GM11168 (cell line): ENCODE data around the gene HLA-DRB1.
"Not testable (repeated sequence)": the region's sequence is repeated elsewhere in the genome, so short reads cannot be mapped to it uniquely, and the experiment has no call there.

Source experiments
- in situ Hi-C: fragments of 300-500 bp; cut with MboI; formaldehyde crosslinking; loops from one replicate; pipeline ENCODE4 v1.12.0; 2022; ENCODE audit warnings: low sequenced_read_pairs; ENCODE audit not compliant: unreplicated experiment

Gene HLA-DRB1

GRCh38 chr6:32566957-32567356, 22.7 kb downstream of the HLA-DRB1 start:
- in situ Hi-C loops, result no loop called here

- in situ Hi-C loops, result no loop called here
Measured at GRCh38 chr6:32565511-32565910, 24.1 kb downstream of the HLA-DRB1 start.

DNA sequence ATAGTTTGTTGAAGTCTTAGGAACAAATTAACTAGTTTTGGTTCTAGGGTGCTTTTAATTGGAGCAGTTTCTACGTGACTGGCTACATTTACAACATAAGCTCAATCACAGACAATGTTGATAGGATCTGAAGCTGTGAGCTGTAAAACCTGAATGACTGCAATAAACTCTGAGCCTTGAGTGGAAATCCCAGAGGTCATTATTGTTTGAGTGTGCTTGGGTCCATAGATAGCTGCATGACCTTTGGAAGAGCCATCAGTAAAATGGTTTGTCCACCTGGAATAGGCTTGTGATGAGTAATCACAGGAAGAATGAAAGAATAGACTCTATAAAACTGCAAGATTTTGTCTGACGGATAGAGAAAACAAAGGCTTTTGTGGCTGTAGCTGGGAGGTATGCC, 26.7 kb downstream of the HLA-DRB1 start:
- in situ Hi-C loops, result no loop called here

DNA sequence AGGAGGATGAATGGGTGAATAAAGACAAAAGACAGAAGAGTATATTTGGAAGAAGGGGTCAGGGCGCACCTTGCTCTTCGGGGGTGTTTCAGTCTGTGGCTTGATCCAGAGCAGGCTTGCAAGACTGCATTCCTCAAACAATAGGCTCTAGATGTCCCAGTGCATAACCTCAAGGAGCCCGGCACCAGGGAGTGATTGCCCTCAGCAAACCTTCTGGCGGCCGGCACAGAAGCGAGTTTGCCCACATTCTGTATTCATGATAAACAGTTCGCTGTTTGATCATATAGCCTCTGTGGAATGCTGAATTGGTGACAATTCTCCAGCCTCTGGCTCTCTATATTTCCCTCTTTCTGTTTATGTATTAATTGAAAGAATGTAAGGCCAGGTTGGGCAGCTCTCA, 29.9 kb downstream of the HLA-DRB1 start:
- in situ Hi-C loops, result no loop called here

GRCh38 chr6:32558426-32559057, 31.1 kb downstream of the HLA-DRB1 start:
- in situ Hi-C loops, result no loop called here

- in situ Hi-C loops, result no loop called here
Measured at GRCh38 chr6:32554116-32554965, 35.3 kb downstream of the HLA-DRB1 start.

DNA sequence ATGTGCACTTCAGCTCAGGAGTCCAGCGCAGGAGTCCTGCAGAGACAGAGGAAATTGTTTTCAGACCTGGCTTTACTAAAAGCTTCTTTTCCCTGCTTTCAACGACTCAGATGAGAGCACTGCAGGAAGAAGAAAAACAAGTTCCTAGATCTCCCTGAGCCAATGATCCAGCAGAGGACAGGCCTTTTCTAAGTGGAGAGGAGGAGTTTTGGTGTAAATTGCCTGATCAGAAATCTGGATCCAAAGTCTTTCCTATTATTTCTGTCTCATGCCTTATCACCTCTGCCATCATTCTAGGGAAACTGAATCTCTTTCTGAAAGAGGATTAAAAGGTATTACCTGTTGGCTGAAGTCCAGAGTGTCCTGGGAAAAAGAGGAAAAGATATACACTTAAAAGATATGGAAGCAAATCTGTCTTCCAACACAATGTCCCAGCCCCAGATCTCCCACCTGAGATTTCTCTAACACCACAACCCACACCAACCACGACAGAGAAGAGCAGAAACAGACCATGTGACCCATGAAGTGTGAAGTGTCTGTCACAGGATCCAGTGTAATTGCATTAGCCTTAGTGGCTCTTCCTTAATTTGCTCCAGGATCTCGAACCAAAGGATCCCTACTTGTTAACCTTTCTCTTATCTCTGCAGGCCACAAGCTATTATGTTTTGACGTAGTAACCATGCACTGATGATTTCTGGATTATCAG, 36.5 kb downstream of the HLA-DRB1 start:
- in situ Hi-C loops, result no loop called here

DNA sequence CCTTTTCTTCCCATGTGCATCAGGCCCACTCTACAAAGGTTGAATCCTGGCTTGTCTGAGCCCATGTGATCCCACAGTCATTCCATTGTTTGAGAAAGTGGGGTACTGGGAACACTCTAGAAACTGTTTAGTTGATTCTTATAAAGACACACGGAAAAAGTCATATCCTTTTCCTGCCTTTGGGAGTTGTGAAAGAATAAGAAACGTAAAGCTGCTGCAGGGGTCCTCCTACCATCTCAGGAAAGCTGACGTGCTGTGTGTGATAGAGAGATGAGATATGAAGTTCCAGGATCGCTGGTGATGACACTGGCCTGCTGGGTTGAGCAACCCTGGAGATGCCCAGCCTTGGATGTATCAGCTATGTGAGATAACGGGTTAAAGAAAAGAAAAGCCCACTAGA, 38.2 kb downstream of the HLA-DRB1 start:
- in situ Hi-C loops, result no loop called here

- in situ Hi-C loops, result no loop called here
Measured at GRCh38 chr6:32539839-32540238, 49.8 kb downstream of the HLA-DRB1 start.

DNA sequence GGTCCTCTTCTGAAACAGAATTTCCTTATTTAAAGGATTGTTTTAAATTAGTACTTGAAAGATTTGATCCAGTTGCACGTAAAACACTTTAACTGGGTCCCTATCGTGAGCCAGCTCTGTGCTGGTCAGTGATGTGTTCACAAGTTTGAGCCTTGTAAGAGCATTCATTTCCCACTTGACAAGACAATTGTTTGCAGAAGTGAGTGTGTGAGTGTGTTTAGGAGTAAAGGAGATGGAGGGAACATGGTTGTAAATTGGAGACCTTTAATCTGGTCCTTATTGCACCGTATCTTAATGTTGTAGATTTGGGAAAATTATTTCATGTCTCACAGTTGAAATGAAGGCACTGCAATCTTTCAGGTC, 59.2 kb downstream of the HLA-DRB1 start:
- in situ Hi-C loops, result not testable (repeated sequence)

DNA sequence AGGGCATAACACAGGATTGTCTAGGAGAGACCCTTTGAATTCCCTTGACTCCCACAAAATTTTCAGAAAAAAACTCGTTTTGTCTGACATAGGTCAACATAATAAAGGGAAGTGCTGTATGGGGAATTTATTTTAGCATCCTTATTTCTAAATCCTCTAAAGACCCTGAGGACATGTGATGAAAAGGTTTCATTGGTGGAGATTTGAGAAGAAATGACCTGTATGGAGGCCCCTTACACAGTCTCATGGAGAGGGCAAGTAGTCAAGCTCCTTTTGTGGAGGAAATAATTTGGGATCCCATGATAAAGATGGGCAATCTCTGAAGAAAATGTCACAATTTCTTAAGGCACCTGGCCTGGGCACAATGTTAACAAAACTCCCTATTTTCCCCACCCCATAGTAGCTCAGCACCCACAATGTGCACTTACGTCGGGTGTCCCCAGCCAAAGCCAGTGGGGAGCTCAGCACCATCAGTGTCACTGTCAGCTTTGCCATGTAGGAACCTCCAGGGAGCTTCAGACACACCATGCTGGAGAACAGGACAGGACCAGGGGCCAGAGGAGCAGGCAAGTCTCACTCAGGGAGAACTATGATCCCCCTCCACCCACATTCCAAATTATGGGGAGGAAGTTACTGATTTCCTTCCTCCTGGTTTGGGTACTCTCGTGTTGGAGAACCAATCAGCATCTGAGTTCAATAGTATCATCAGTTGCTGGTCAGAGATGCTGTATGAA, 59.8 kb downstream of the HLA-DRB1 start, which contains the start of gene HLA-DRB5:
Gene HLA-DRB5 (minus strand): TSS at position 591 of the 734 bp plus-strand sequence. CDS start 63 bp downstream, at position 528.
- in situ Hi-C loops, result loop anchor here (5.0 kb wide), 1 partner anchor 42 kb away; no protein-coding TSS in a partner anchor
